ENCODE measurements around the gene FAM43B.

The FAM43B gene

GRCh38 chr1:20574686-20575540 is 22.5 kb downstream of the FAM43B start:
- H3K27me3 ChIP-seq (ENCODE audit: control insufficient read depth in 1 of 2, insufficient read depth in 2 of 2, low read length in 2 of 2), result peaks cover 0 to 8% of the 10 kb centered on the region in 2 donors
- no peaks in the 10 kb centered on the region for H3K36me3 ChIP-seq (ENCODE audit: control insufficient read depth in 1 of 2, insufficient read depth in 2 of 2, low read length in 2 of 2)
- H3K9ac ChIP-seq (ENCODE audit: low read depth in 1 of 2, low read length in 2 of 2), result no peak overlapping the region
- no peak overlapping the region for H3K4me3 ChIP-seq (ENCODE audit: low read depth in 1 of 2, low read length in 2 of 2)
- no peaks in the 10 kb centered on the region for H3K4me1 ChIP-seq (ENCODE audit: control insufficient read depth in 1 of 2, insufficient read depth in 2 of 2, low read length in 2 of 2)
- peaks cover 0 to 6% of the 10 kb centered on the region in 2 donors for H3K9me3 ChIP-seq (ENCODE audit: control insufficient read depth in 1 of 2, low read length in 2 of 2)
- H3K27ac ChIP-seq (ENCODE audit: low read depth, low read length), result no peak overlapping the region

- H3K27me3 ChIP-seq (ENCODE audit: control insufficient read depth in 1 of 2, insufficient read depth in 2 of 2, low read length in 2 of 2), result peaks cover 0 to 8% of the 10 kb centered on the region in 2 donors
- no peaks in the 10 kb centered on the region for H3K4me1 ChIP-seq (ENCODE audit: control insufficient read depth in 1 of 2, insufficient read depth in 2 of 2, low read length in 2 of 2)
- no peak overlapping the region for H3K4me3 ChIP-seq (ENCODE audit: low read depth in 1 of 2, low read length in 2 of 2)
- H3K27ac ChIP-seq (ENCODE audit: low read depth, low read length), result no peak overlapping the region
- peaks cover 0 to 6% of the 10 kb centered on the region in 2 donors for H3K9me3 ChIP-seq (ENCODE audit: control insufficient read depth in 1 of 2, low read length in 2 of 2)
- no peaks in the 10 kb centered on the region for H3K36me3 ChIP-seq (ENCODE audit: control insufficient read depth in 1 of 2, insufficient read depth in 2 of 2, low read length in 2 of 2)
- H3K9ac ChIP-seq (ENCODE audit: low read depth in 1 of 2, low read length in 2 of 2), result no peak overlapping the region
These were observed 23.4 kb downstream of the FAM43B start for GRCh38 chr1:20575541-20576336.

GRCh38 chr1:20578062-20578461 is 25.7 kb downstream of the FAM43B start:
- H3K4me3 ChIP-seq (ENCODE audit: low read depth in 1 of 2, low read length in 2 of 2), result no peak overlapping the region
- H3K9ac ChIP-seq (ENCODE audit: low read depth in 1 of 2, low read length in 2 of 2), result no peak overlapping the region
- no peaks in the 10 kb centered on the region for H3K9me3 ChIP-seq (ENCODE audit: control insufficient read depth in 1 of 2, low read length in 2 of 2)

GRCh38 chr1:20578721-20579395 is 26.5 kb downstream of the FAM43B start:
- no peaks in the 10 kb centered on the region for H3K36me3 ChIP-seq (ENCODE audit: control insufficient read depth in 1 of 2, insufficient read depth in 2 of 2, low read length in 2 of 2)
- H3K9ac ChIP-seq (ENCODE audit: low read depth in 1 of 2, low read length in 2 of 2), result no peak overlapping the region
- H3K27me3 ChIP-seq (ENCODE audit: control insufficient read depth in 1 of 2, insufficient read depth in 2 of 2, low read length in 2 of 2), result peaks cover 0 to 3% of the 10 kb centered on the region in 2 donors
- H3K4me1 ChIP-seq (ENCODE audit: control insufficient read depth in 1 of 2, insufficient read depth in 2 of 2, low read length in 2 of 2), result no peaks in the 10 kb centered on the region
- no peak overlapping the region for H3K27ac ChIP-seq (ENCODE audit: low read depth, low read length)
- no peak overlapping the region for H3K4me3 ChIP-seq (ENCODE audit: low read depth in 1 of 2, low read length in 2 of 2)
- no peaks in the 10 kb centered on the region for H3K9me3 ChIP-seq (ENCODE audit: control insufficient read depth in 1 of 2, low read length in 2 of 2)

More at GRCh38 chr1:20578062-20578461, 25.7 kb downstream of the FAM43B start:
- Histone ChIP-seq H3K36me3 (ENCODE audit: control insufficient read depth in 1 of 2, insufficient read depth in 2 of 2, low read length in 2 of 2) (no peaks in the 10 kb centered on the region), H3K4me1 (ENCODE audit: control insufficient read depth in 1 of 2, insufficient read depth in 2 of 2, low read length in 2 of 2) (no peaks in the 10 kb centered on the region), H3K27me3 (ENCODE audit: control insufficient read depth in 1 of 2, insufficient read depth in 2 of 2, low read length in 2 of 2) (peaks cover 0 to 8% of the 10 kb centered on the region in 2 donors), H3K27ac (ENCODE audit: low read depth, low read length) (no peak overlapping the region)

- Histone ChIP-seq H3K36me3 (ENCODE audit: control insufficient read depth in 1 of 2, insufficient read depth in 2 of 2, low read length in 2 of 2) (no peaks in the 10 kb centered on the region), H3K27ac (ENCODE audit: low read depth, low read length) (no peak overlapping the region), H3K4me3 (ENCODE audit: low read depth in 1 of 2, low read length in 2 of 2) (no peak overlapping the region), H3K27me3 (ENCODE audit: control insufficient read depth in 1 of 2, insufficient read depth in 2 of 2, low read length in 2 of 2) (peaks cover 11 to 15% of the 10 kb centered on the region in 2 donors), H3K9ac (ENCODE audit: low read depth in 1 of 2, low read length in 2 of 2) (no peak overlapping the region), H3K4me1 (ENCODE audit: control insufficient read depth in 1 of 2, insufficient read depth in 2 of 2, low read length in 2 of 2) (peaks cover 12 to 14% of the 10 kb centered on the region in 2 donors), H3K9me3 (ENCODE audit: control insufficient read depth in 1 of 2, low read length in 2 of 2) (no peaks in the 10 kb centered on the region)
These were observed 32.5 kb downstream of the FAM43B start for GRCh38 chr1:20584890-20585289.

GRCh38 chr1:20586953-20587660 is 34.7 kb downstream of the FAM43B start:
- H3K27ac ChIP-seq (ENCODE audit: low read depth, low read length), result no peak overlapping the region

GRCh38 chr1:20587661-20588053 is 35.3 kb downstream of the FAM43B start:
- Histone ChIP-seq H3K36me3 (ENCODE audit: control insufficient read depth in 1 of 2, insufficient read depth in 2 of 2, low read length in 2 of 2) (no peaks in the 10 kb centered on the region), H3K27me3 (ENCODE audit: control insufficient read depth in 1 of 2, insufficient read depth in 2 of 2, low read length in 2 of 2) (peaks cover 16 to 28% of the 10 kb centered on the region in 2 donors), H3K4me1 (ENCODE audit: control insufficient read depth in 1 of 2, insufficient read depth in 2 of 2, low read length in 2 of 2) (peaks cover 12 to 14% of the 10 kb centered on the region in 2 donors), H3K9ac (ENCODE audit: low read depth in 1 of 2, low read length in 2 of 2) (no peak overlapping the region), H3K4me3 (ENCODE audit: low read depth in 1 of 2, low read length in 2 of 2) (no peak overlapping the region), H3K27ac (ENCODE audit: low read depth, low read length) (no peak overlapping the region), H3K9me3 (ENCODE audit: control insufficient read depth in 1 of 2, low read length in 2 of 2) (no peaks in the 10 kb centered on the region)

More at GRCh38 chr1:20586953-20587660, 34.7 kb downstream of the FAM43B start:
- Histone ChIP-seq H3K27me3 (ENCODE audit: control insufficient read depth in 1 of 2, insufficient read depth in 2 of 2, low read length in 2 of 2) (peaks cover 16 to 25% of the 10 kb centered on the region in 2 donors), H3K4me1 (ENCODE audit: control insufficient read depth in 1 of 2, insufficient read depth in 2 of 2, low read length in 2 of 2) (peaks cover 12 to 14% of the 10 kb centered on the region in 2 donors), H3K9me3 (ENCODE audit: control insufficient read depth in 1 of 2, low read length in 2 of 2) (no peaks in the 10 kb centered on the region), H3K4me3 (ENCODE audit: low read depth in 1 of 2, low read length in 2 of 2) (no peak overlapping the region), H3K9ac (ENCODE audit: low read depth in 1 of 2, low read length in 2 of 2) (no peak overlapping the region), H3K36me3 (ENCODE audit: control insufficient read depth in 1 of 2, insufficient read depth in 2 of 2, low read length in 2 of 2) (no peaks in the 10 kb centered on the region)

GRCh38 chr1:20588634-20589225 is 36.4 kb downstream of the FAM43B start, which contains the start of gene CDA:
Gene CDA, plus strand, starts transcription at chr1:20589097. Its CDS starts 33 bp downstream, at chr1:20589130.
- H3K9ac ChIP-seq (ENCODE audit: low read depth in 1 of 2, low read length in 2 of 2), result peak within 1 kb of the TSS in 1 of 2 donors; percentile 22
- H3K4me1 ChIP-seq (ENCODE audit: control insufficient read depth in 1 of 2, insufficient read depth in 2 of 2, low read length in 2 of 2), result peaks cover 12 to 14% of the 10 kb centered on the region in 2 donors
- no peak within 1 kb of the TSS for H3K27ac ChIP-seq (ENCODE audit: low read depth, low read length)
- H3K36me3 ChIP-seq (ENCODE audit: control insufficient read depth in 1 of 2, insufficient read depth in 2 of 2, low read length in 2 of 2), result no peaks in the 10 kb centered on the region
- H3K4me3 ChIP-seq (ENCODE audit: low read depth in 1 of 2, low read length in 2 of 2), result peak within 1 kb of the TSS; percentile 46
- H3K27me3 ChIP-seq (ENCODE audit: control insufficient read depth in 1 of 2, insufficient read depth in 2 of 2, low read length in 2 of 2), result peaks cover 16 to 28% of the 10 kb centered on the region in 2 donors
- H3K9me3 ChIP-seq (ENCODE audit: control insufficient read depth in 1 of 2, low read length in 2 of 2), result no peaks in the 10 kb centered on the region

Measured in duodenal mucosa (tissue), 2 donors.